ENCODE measurements around the gene GHR. TPM values are rescaled to one million over a fixed set of nuclear protein-coding genes. Genes with fewer than 3 reads are reported as not detected.
"Not testable (repeated sequence)": the region's sequence is repeated elsewhere in the genome, so short reads cannot be mapped to it uniquely, and the experiment has no call there.

GHR gene
- polyA plus RNA-seq, 3 donors = 17.9 to 24.0 (median 23.9) TPM

GRCh38 chr5:42564689-42565356, 141.6 kb downstream of the GHR start:
- no peak for DNase-seq (ENCODE audit: low read depth in 3 of 3, low spot score in 2 of 3)

- no peak for DNase-seq (ENCODE audit: low read depth in 3 of 3, low spot score in 2 of 3)
Measured at GRCh38 chr5:42566652-42567295, 143.5 kb downstream of the GHR start.

- no peak for DNase-seq (ENCODE audit: low read depth in 3 of 3, low spot score in 2 of 3)
Measured at GRCh38 chr5:42569325-42569724, 146.1 kb downstream of the GHR start.

GRCh38 chr5:42569953-42570548, 146.8 kb downstream of the GHR start:
- no peak for DNase-seq (ENCODE audit: low read depth in 3 of 3, low spot score in 2 of 3)

GRCh38 chr5:42570966-42571960, 148.0 kb downstream of the GHR start:
- no peak for DNase-seq (ENCODE audit: low read depth in 3 of 3, low spot score in 2 of 3)

- no peak for DNase-seq (ENCODE audit: low read depth in 3 of 3, low spot score in 2 of 3)
Measured at GRCh38 chr5:42572313-42572712, 149.1 kb downstream of the GHR start.

GRCh38 chr5:42573386-42573785, 150.1 kb downstream of the GHR start:
- DNase-seq (ENCODE audit: low read depth in 3 of 3, low spot score in 2 of 3) = no peak

GRCh38 chr5:42575914-42576313, 152.7 kb downstream of the GHR start:
- DNase-seq (ENCODE audit: low read depth in 3 of 3, low spot score in 2 of 3) = not testable (repeated sequence)

GRCh38 chr5:42578901-42579300, 155.7 kb downstream of the GHR start:
- DNase-seq (ENCODE audit: low read depth in 3 of 3, low spot score in 2 of 3) = not testable (repeated sequence)

- no peak for DNase-seq (ENCODE audit: low read depth in 3 of 3, low spot score in 2 of 3)
Measured at GRCh38 chr5:42579320-42579719, 156.1 kb downstream of the GHR start.

GRCh38 chr5:42581845-42582244, 158.6 kb downstream of the GHR start:
- DNase-seq (ENCODE audit: low read depth in 3 of 3, low spot score in 2 of 3) = no peak

GRCh38 chr5:42582723-42583122, 159.5 kb downstream of the GHR start:
- DNase-seq (ENCODE audit: low read depth in 3 of 3, low spot score in 2 of 3) = no peak

GRCh38 chr5:42583322-42583721, 160.1 kb downstream of the GHR start:
- DNase-seq (ENCODE audit: low read depth in 3 of 3, low spot score in 2 of 3) = peak in 1 of 3 donors; percentile 48

- no peak for DNase-seq (ENCODE audit: low read depth in 3 of 3, low spot score in 2 of 3)
Measured at GRCh38 chr5:42586625-42587024, 163.4 kb downstream of the GHR start.

GRCh38 chr5:42587096-42587723, 164.0 kb downstream of the GHR start:
- DNase-seq (ENCODE audit: low read depth in 3 of 3, low spot score in 2 of 3) = no peak

GRCh38 chr5:42590566-42590965, 167.3 kb downstream of the GHR start:
- DNase-seq (ENCODE audit: low read depth in 3 of 3, low spot score in 2 of 3) = no peak

- no peak for DNase-seq (ENCODE audit: low read depth in 3 of 3, low spot score in 2 of 3)
Measured at GRCh38 chr5:42591015-42591414, 167.8 kb downstream of the GHR start.

- no peak for DNase-seq (ENCODE audit: low read depth in 3 of 3, low spot score in 2 of 3)
Measured at GRCh38 chr5:42592401-42593140, 169.3 kb downstream of the GHR start.

- DNase-seq (ENCODE audit: low read depth in 3 of 3, low spot score in 2 of 3) = no peak
Measured at GRCh38 chr5:42593591-42593990, 170.4 kb downstream of the GHR start.

GRCh38 chr5:42595597-42595996, 172.4 kb downstream of the GHR start:
- DNase-seq (ENCODE audit: low read depth in 3 of 3, low spot score in 2 of 3) = no peak
